HG03025 (cell line): ENCODE results near the gene CCAR1.
"Not testable (repeated sequence)": the region's sequence is repeated elsewhere in the genome, so short reads cannot be mapped to it uniquely, and the experiment has no call there.

Experiments used
- ATAC-seq: cut with Tn5 transposase; IDR thresholded peaks from one replicate; pipeline ENCODE4 v1.9.1; 2021; ENCODE audit warnings: mild to moderate bottlenecking, moderate library complexity; ENCODE audit not compliant: unreplicated experiment, low FRiP score

CCAR1 gene

GRCh38 chr10:68827592-68827959 lies 106.5 kb downstream of the CCAR1 start:
- not testable (repeated sequence) for ATAC-seq

- not testable (repeated sequence) for ATAC-seq
These were observed 107.1 kb downstream of the CCAR1 start for GRCh38 chr10:68828083-68828601.

GRCh38 chr10:68828833-68829232 lies 107.8 kb downstream of the CCAR1 start:
- ATAC-seq, result no peak

GRCh38 chr10:68829521-68829920 lies 108.5 kb downstream of the CCAR1 start:
- ATAC-seq, result no peak

GRCh38 chr10:68829952-68830351 lies 108.9 kb downstream of the CCAR1 start:
- no peak for ATAC-seq

GRCh38 chr10:68831961-68832455 lies 111.0 kb downstream of the CCAR1 start:
- ATAC-seq, result no peak

- no peak for ATAC-seq
These were observed 111.6 kb downstream of the CCAR1 start for GRCh38 chr10:68832601-68833000.

- no peak for ATAC-seq
These were observed 116.7 kb downstream of the CCAR1 start for GRCh38 chr10:68837626-68838322.

- ATAC-seq, result not testable (repeated sequence)
These were observed 119.6 kb downstream of the CCAR1 start for GRCh38 chr10:68840650-68841049.
